SK-N-SH treated with all-trans-retinoic acid at 6 μM for 48 hours (cell line): ENCODE measurements around the gene FICD.

Experiments used
- ATAC-seq: fragments of 200-7000 bp; cut with Tn5 transposase; 3 replicates; pipeline ENCODE4 v1.9.1; 2020; ENCODE audit warnings: mild to moderate bottlenecking, moderate library complexity
- ARNTL ChIP-seq: fragments of 450-650 bp; formaldehyde crosslinking; IDR thresholded peaks from 2 replicates; pipeline ENCODE4 v1.5.0; 2020; ENCODE audit warnings: low read depth, mild to moderate bottlenecking, moderate library complexity, borderline replicate concordance
- BACH2 ChIP-seq: fragments of 250-450 bp; sonication (Bioruptor Pico); IDR thresholded peaks from 2 replicates; pipeline ENCODE4 v1.9.0; 2021; ENCODE audit warnings: mild to moderate bottlenecking, borderline replicate concordance
- CSDC2 ChIP-seq: fragments of 250-450 bp; sonication (Bioruptor Pico); IDR thresholded peaks from 2 replicates; pipeline ENCODE4 v1.5.0; 2020; ENCODE audit warnings: mild to moderate bottlenecking, moderate library complexity
- ESRRG ChIP-seq: fragments of 250-450 bp; sonication (Bioruptor Pico); IDR thresholded peaks from 2 replicates; pipeline ENCODE4 v1.6.1; 2021; ENCODE audit warnings: mild to moderate bottlenecking
- GLIS3 ChIP-seq: fragments of 250-450 bp; sonication (Bioruptor Pico); IDR thresholded peaks from 2 replicates; pipeline ENCODE4 v1.5.0; 2020; ENCODE audit warnings: mild to moderate bottlenecking, moderate library complexity
- ISL1 ChIP-seq: fragments of 250-450 bp; sonication (Bioruptor Pico); IDR thresholded peaks from 2 replicates; pipeline ENCODE4 v2.1.2; 2022; ENCODE audit warnings: mild to moderate bottlenecking, moderate library complexity
- OSR1 ChIP-seq: fragments of 250-450 bp; sonication (Bioruptor Pico); IDR thresholded peaks from 2 replicates; pipeline ENCODE4 v1.8.0; 2022; ENCODE audit warnings: moderate library complexity, mild to moderate bottlenecking, inconsistent platforms
- POU6F1 ChIP-seq: fragments of 250-450 bp; sonication (Bioruptor Pico); IDR thresholded peaks from 2 replicates; pipeline ENCODE4 v1.8.0; 2021; ENCODE audit warnings: low read depth, mild to moderate bottlenecking, moderate library complexity, borderline replicate concordance
- PPARA ChIP-seq: fragments of 250-450 bp; sonication (Bioruptor Pico); IDR thresholded peaks from 2 replicates; pipeline ENCODE4 v1.5.0; 2020; ENCODE audit warnings: mild to moderate bottlenecking, borderline replicate concordance
- RARB ChIP-seq: fragments of 250-450 bp; sonication (Bioruptor Pico); IDR thresholded peaks from 2 replicates; pipeline ENCODE4 v1.8.0; 2021; ENCODE audit warnings: mild to moderate bottlenecking, moderate library complexity
- SNAI2 ChIP-seq: fragments of 250-450 bp; sonication (Bioruptor Pico); IDR thresholded peaks from 2 replicates; pipeline ENCODE4 v1.5.0; 2020; ENCODE audit warnings: mild to moderate bottlenecking, moderate library complexity
- TCF4 ChIP-seq: fragments of 250-450 bp; sonication (Bioruptor Pico); IDR thresholded peaks from 2 replicates; pipeline ENCODE4 v1.8.0; 2021; ENCODE audit warnings: mild to moderate bottlenecking, moderate library complexity, borderline replicate concordance
- TOX ChIP-seq: fragments of 250-450 bp; sonication (Bioruptor Pico); IDR thresholded peaks from 2 replicates; pipeline ENCODE4 v1.8.0; 2021; ENCODE audit warnings: mild to moderate bottlenecking, moderate library complexity, borderline replicate concordance
- ZC3H10 ChIP-seq: fragments of 250-450 bp; sonication (Bioruptor Pico); IDR thresholded peaks from 2 replicates; pipeline ENCODE4 v1.5.1; 2021; ENCODE audit warnings: mild to moderate bottlenecking, moderate library complexity
- ZFP3 ChIP-seq: fragments of 250-450 bp; sonication (Bioruptor Pico); IDR thresholded peaks from 2 replicates; pipeline ENCODE4 v1.5.0; 2020; ENCODE audit warnings: mild to moderate bottlenecking, moderate library complexity
- ZNF565 ChIP-seq: fragments of 450-650 bp; formaldehyde crosslinking; conservative IDR thresholded peaks from 2 replicates; pipeline ENCODE4 v1.5.0; 2020; ENCODE audit warnings: low read depth, mild to moderate bottlenecking, moderate library complexity
- ZNF70 ChIP-seq: fragments of 450-650 bp; formaldehyde crosslinking; IDR thresholded peaks from 2 replicates; pipeline ENCODE4 v1.5.0; 2020; ENCODE audit warnings: mild to moderate bottlenecking, moderate library complexity
- ZNF8 ChIP-seq: fragments of 450-650 bp; formaldehyde crosslinking; IDR thresholded peaks from 2 replicates; pipeline ENCODE4 v1.5.0; 2020; ENCODE audit warnings: mild to moderate bottlenecking, moderate library complexity
- TF ChIP-seq, protein P1 (sequence below): fragments of 250-450 bp; sonication (Bioruptor Pico); IDR thresholded peaks from 2 replicates; pipeline ENCODE4 v1.5.1; 2020; ENCODE audit warnings: low read depth, mild to moderate bottlenecking, moderate library complexity
- TF ChIP-seq, protein P2 (sequence below): fragments of 250-450 bp; sonication (Bioruptor Pico); IDR thresholded peaks from 2 replicates; pipeline ENCODE4 v1.5.1; 2021; ENCODE audit warnings: mild to moderate bottlenecking, moderate library complexity
- TF ChIP-seq, protein P3 (sequence below): fragments of 250-450 bp; sonication (Bioruptor Pico); IDR thresholded peaks from 2 replicates; pipeline ENCODE4 v1.5.0; 2020; ENCODE audit warnings: mild to moderate bottlenecking, moderate library complexity

Gene FICD

GRCh38 chr12:108516511-108517275, 1.6 kb downstream of the FICD start:
- TF ChIP-seq ISL1 (CRISPR knock-in tag) (no peak), ESRRG (CRISPR knock-in tag) (no peak), ZC3H10 (no peak), ZNF565 (CRISPR knock-in tag) (no peak), OSR1 (CRISPR knock-in tag) (no peak), TOX (CRISPR knock-in tag) (no peak), RARB (CRISPR knock-in tag) (no peak), ARNTL (CRISPR knock-in tag) (no peak), CSDC2 (no peak), SNAI2 (CRISPR knock-in tag) (no peak)
- TF ChIP-seq, protein P1, sequence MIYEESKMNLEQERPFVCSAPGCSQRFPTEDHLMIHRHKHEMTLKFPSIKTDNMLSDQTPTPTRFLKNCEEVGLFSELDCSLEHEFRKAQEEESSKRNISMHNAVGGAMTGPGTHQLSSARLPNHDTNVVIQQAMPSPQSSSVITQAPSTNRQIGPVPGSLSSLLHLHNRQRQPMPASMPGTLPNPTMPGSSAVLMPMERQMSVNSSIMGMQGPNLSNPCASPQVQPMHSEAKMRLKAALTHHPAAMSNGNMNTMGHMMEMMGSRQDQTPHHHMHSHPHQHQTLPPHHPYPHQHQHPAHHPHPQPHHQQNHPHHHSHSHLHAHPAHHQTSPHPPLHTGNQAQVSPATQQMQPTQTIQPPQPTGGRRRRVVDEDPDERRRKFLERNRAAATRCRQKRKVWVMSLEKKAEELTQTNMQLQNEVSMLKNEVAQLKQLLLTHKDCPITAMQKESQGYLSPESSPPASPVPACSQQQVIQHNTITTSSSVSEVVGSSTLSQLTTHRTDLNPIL (CRISPR knock-in tag): no peak
- peak; percentile 7; the same call in 1 of the 3 replicates for ATAC-seq

DNA sequence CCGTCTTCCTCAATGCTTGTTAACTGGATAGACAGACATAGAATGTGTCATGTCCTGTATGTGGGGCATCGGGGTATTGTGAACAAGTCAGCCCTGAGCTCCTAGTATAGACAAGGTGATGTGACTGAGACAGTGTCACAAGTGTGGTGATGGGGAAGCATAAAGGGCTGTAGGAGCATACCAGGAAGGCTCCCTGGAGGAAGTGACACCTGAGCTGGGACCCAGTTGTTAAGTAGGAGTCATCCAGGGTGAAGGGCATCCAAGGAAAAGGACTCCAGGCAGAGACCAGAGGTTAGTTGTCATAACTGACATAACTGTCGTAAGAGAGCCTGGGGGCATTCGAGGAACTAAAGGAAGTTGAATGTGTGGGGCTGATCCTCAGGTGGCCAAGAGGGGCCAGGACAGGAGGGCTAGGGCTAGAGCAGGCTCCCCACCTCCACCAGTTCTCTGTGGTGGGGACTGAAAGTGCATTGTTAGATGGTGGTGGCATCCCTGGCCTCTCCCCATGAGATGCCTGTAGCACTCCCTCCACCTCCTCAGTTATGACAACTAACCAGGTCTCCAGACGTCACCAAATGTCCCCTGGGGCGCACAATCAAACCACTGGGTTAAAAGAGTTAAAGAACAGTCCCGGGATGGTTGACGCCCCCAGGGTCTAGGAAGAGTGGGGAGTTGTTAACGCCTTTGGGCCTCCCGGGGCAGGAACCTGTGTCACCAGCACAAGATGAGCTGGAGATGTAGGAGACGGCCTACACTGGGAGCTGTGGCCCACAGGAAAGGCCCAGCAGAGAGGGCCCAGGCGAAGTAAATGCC, 2.4 kb downstream of the FICD start:
- TF ChIP-seq ZNF70 (CRISPR knock-in tag) (no peak), ZFP3 (peak; percentile 96)
- TF ChIP-seq, all 23 proteins: peak for 1
- ATAC-seq: no peak

DNA sequence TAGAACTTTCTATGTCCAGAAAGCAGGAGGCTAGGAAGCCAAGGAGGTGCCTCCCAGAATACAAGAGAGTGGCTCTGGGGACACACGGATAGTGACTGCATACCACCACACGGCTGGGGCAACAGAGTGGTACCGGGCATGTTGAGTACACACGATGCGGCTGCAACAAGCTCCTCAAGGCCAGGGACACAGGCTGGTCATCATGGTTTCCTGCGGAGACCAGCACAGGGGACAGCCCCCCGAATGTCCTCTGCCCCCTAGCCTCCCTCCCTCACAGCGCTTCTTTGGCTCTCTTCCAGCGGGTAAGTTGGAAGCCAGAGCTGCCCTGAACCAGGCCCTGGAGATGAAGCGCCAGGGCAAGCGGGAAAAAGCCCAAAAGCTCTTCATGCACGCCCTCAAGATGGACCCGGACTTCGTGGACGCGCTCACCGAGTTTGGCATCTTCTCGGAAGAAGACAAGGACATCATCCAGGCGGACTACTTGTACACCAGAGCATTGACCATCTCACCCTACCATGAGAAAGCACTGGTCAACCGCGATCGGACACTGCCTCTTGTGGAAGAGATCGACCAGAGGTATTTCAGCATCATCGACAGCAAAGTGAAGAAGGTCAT, 3.1 kb downstream of the FICD start:
- ATAC-seq: no peak
- TF ChIP-seq TOX (CRISPR knock-in tag) (no peak), GLIS3 (CRISPR knock-in tag) (no peak), PPARA (CRISPR knock-in tag) (no peak), ZNF8 (CRISPR knock-in tag) (no peak), TCF4 (CRISPR knock-in tag) (no peak), ZNF565 (CRISPR knock-in tag) (no peak), POU6F1 (CRISPR knock-in tag) (no peak)
- TF ChIP-seq, protein P1 (CRISPR knock-in tag): no peak

GRCh38 chr12:108518716-108519496, 3.8 kb downstream of the FICD start:
- ATAC-seq: no peak
- no peak for TF ChIP-seq ZNF565 (CRISPR knock-in tag)
- TF ChIP-seq, protein P2, sequence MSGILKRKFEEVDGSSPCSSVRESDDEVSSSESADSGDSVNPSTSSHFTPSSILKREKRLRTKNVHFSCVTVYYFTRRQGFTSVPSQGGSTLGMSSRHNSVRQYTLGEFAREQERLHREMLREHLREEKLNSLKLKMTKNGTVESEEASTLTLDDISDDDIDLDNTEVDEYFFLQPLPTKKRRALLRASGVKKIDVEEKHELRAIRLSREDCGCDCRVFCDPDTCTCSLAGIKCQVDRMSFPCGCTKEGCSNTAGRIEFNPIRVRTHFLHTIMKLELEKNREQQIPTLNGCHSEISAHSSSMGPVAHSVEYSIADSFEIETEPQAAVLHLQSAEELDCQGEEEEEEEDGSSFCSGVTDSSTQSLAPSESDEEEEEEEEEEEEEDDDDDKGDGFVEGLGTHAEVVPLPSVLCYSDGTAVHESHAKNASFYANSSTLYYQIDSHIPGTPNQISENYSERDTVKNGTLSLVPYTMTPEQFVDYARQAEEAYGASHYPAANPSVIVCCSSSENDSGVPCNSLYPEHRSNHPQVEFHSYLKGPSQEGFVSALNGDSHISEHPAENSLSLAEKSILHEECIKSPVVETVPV (CRISPR knock-in tag): no peak
- no peak for TF ChIP-seq ZC3H10
- TF ChIP-seq, protein P3, sequence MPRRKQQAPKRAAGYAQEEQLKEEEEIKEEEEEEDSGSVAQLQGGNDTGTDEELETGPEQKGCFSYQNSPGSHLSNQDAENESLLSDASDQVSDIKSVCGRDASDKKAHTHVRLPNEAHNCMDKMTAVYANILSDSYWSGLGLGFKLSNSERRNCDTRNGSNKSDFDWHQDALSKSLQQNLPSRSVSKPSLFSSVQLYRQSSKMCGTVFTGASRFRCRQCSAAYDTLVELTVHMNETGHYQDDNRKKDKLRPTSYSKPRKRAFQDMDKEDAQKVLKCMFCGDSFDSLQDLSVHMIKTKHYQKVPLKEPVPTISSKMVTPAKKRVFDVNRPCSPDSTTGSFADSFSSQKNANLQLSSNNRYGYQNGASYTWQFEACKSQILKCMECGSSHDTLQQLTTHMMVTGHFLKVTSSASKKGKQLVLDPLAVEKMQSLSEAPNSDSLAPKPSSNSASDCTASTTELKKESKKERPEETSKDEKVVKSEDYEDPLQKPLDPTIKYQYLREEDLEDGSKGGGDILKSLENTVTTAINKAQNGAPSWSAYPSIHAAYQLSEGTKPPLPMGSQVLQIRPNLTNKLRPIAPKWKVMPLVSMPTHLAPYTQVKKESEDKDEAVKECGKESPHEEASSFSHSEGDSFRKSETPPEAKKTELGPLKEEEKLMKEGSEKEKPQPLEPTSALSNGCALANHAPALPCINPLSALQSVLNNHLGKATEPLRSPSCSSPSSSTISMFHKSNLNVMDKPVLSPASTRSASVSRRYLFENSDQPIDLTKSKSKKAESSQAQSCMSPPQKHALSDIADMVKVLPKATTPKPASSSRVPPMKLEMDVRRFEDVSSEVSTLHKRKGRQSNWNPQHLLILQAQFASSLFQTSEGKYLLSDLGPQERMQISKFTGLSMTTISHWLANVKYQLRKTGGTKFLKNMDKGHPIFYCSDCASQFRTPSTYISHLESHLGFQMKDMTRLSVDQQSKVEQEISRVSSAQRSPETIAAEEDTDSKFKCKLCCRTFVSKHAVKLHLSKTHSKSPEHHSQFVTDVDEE: no peak
- TF ChIP-seq ISL1 (CRISPR knock-in tag): no peak
- TF ChIP-seq ZFP3: no peak
- TF ChIP-seq, protein P1 (CRISPR knock-in tag): no peak
- TF ChIP-seq SNAI2 (CRISPR knock-in tag): no peak
- TF ChIP-seq ZNF70 (CRISPR knock-in tag): no peak
- no peak for TF ChIP-seq GLIS3 (CRISPR knock-in tag)
- TF ChIP-seq BACH2 (CRISPR knock-in tag): no peak
- TF ChIP-seq PPARA (CRISPR knock-in tag): no peak
